HG03097 (cell line): ENCODE measurements around the gene ZNF701.
"Not testable (repeated sequence)": the region's sequence is repeated elsewhere in the genome, so short reads cannot be mapped to it uniquely, and the experiment has no call there.

Experiments used
- ATAC-seq: cut with Tn5 transposase; IDR thresholded peaks from one replicate; pipeline ENCODE4 v1.9.1; 2021; ENCODE audit not compliant: unreplicated experiment, low FRiP score

ZNF701 gene

DNA sequence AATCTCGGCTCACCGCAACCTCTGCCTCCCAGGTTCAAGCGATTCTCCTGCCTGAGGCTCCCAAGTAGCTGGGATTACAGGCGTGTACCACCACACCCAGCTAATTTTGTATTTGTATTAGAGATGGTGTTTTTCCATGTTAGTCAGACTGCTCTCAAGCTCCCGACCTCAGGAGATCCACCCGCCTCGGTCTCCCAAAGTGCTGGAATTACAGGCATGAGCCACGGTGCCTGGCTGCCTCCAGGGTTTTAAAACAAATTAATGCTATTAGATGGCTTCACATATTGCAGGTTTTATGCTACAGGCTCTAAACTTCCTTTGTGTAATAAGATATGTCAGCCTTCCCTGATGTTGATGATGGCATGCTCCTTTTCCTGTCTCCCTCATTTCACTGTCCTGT lies 8.5 kb upstream of the ZNF701 start:
- not testable (repeated sequence) for ATAC-seq

DNA sequence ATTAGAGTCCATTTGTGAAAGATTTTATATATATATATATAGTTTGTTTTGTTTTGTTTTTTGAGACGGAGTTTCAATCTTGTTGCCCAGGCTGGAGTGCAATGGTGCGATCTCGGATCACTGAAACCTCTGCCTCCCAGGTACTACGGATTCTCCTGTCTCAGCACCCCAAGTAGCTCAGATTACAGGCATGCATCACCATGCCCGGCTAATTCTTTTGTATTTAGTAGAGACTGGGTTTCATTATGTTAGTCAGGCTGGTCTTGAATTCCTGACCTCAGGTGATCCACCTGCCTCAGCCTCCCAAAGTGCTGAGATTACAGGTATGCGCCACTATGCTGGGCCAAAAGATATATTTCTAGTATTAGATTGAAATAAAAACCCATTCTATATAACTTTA lies 4.0 kb upstream of the ZNF701 start:
- no peak for ATAC-seq

DNA sequence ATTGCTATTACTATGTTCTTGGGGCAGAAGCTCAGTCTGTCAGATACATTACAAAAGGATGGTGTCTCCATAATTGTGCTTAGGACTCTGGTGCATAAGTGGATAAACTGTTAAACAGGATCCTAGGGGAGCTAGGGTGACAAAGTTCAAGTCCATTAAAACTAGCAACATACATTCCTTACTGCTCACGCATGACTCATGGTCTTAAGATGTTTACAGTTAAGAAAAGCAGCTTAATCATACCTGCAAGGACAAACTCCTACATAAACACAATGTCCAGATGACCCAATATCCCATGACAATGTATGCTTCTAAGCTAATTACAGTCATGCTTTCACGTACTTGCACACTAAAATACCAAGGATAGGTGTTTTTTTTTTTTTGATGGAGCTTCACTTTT lies 3.5 kb upstream of the ZNF701 start:
- ATAC-seq, result no peak

DNA sequence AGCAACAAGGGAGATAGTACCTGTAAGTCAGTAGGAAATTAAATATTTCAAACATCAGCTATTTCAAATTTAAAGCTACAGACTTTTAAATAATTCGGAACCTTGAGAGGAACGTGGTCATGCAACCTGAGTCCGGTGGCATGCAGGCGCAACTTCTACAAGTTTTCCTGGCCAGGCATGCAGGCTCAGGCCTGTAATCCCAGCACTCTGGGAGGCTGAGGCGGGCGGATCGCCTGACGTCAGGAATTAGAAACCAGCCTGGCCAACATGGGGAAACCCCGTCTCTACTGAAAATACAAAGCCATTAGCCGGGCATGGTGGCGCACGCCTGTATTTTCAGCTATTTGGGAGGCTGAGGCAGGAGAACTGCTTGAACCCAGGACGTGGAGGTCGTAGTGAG lies 2.2 kb upstream of the ZNF701 start:
- ATAC-seq, result no peak

DNA sequence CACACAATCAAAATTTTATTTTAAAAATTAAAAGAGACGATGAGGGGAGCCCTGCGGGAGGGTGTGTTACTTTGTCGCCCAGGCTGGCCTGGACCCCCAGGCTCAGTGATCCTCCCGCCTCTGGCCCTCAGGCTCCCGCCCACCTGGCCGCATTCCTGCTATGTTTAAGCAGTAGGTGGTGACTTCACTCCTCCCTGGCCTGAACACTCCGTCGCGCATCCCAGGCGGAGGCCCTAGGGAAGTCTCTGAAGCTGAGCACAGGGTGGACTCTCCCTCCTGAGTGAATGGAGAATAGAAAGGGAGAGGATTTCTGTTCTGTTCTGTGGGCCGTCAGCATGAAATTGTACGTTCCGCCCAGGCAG lies 468 bp upstream of the ZNF701 start:
- ATAC-seq, result peak; percentile 17

DNA sequence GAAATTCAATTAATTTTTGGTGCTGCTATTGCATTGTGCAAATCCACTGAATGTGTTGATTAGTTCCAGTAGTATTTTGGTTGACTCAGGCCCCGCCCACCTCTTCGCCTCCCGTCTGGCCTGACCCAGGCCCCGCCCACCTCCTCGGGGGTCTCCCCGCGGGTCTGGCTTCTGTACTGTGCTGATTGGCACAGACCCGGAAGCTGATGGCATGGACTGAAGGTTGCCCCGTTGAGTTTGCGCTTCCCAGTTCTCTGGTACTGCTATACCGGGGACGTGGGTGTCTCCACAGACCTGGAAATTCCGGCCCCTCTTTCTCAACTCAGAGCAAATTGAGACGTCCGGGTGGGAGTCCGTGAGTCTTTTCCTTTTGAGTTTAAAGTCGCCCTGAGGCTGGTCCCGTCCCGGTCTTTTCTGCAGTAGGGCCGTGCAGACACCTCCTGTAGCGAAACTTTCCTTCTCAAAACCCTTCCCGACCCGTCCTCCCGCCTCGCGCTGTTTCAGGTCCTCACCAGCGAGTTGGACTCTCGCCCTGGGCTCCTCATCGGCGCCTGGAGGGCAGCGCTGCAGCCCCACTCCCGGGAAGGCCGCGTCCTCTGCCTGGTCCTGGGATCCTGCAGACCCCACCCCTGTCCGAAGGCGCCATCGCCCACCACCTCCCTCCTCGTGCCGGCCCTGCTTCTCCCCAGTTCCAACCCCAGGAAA lies 14.8 kb downstream of the ZNF701 start:
- no peak for ATAC-seq

DNA sequence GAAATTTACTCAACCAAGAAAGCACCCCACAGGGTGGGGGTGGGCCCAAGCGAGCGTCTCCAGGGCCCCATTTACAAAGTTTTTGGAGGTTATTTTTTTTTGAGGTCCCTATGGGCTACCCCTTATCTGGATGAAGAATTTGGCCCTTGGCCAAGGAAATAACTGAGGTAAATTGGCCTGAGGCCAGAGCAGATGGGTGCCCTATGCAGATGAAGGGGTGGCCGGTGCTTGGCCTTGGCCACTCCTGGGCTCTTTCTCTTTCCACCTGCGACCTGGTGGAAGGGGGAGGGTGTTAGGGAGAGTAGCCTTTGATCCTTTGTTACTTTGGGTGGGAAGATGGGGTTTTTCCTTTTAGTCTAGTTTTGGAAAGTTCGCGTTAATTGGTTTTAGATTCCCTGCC lies 15.5 kb downstream of the ZNF701 start:
- no peak for ATAC-seq

DNA sequence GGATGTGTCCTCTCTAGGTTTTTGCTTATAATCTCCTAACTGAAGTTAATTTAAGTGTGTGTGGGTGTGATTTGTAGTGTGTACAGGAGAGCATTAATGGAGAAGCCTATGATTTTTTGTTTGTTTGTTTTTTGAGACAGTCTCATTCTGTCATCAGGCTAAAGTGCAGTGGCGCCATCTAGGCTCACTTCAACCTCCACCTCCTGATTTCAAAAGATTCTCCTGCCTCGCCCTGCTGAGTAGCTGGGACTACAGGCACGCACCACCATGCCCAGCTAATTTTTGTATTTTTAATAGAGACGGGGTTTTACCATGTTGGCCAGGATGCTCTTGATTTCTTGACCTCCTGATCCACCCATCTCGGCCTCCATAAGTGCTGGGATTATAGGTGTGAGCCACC lies 20.6 kb downstream of the ZNF701 start:
- ATAC-seq, result no peak

DNA sequence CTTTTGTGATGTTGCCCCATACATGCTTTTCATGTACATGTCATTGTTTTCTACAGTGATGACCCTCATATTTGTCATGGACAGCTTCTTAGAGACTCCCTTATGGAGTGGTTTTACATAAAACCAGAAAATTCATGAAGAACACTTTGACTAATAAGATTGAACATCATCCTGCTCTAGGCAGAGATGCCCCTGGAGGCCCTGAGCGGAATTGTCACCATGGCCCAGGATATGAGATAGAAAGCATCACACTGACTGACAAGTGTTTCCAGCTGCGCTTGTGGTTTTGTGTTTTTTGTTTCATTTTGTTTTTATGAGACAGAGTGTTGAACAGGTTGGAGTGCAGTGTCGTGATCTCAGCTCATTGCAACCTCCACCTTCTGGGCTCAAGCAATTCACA lies 22.2 kb downstream of the ZNF701 start:
- ATAC-seq, result no peak

DNA sequence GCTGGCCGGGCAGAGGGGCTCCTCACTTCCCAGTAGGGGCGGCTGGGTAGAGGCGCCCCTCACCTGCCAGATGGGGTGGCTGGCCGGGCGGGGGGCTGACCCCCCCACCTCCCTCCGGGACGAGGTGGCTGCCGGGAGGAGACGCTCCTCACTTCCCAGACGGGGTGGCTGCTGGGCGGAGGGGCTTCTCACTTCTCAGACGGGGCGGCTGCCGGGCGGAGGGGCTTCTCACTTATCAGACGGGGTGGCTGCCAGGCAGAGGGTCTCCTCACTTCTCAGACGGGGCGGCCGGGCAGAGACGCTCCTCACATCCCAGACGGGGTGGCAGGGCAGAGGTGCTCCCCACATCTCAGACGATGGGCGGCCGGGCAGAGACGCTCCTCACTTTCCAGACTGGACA lies 23.4 kb downstream of the ZNF701 start:
- not testable (repeated sequence) for ATAC-seq

DNA sequence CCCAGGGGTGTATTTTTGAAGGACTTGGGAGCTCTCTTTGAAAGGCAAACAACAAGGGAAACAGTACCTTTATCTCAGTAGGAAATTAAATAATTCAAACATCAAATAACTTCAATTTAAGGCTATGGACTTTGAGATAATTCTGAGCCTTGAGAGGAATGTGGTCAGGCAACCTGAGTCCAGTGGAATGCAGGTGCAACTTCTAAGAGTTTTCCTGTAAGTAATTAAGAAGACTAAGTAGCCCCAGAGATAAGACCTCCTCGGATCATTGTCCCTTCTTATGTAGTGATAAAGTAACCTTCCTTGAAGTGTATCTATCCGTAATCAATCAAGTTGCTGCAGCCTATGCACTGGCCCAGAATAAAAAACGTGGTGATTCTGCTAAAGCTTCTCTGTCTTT lies 29.2 kb downstream of the ZNF701 start:
- ATAC-seq, result no peak

DNA sequence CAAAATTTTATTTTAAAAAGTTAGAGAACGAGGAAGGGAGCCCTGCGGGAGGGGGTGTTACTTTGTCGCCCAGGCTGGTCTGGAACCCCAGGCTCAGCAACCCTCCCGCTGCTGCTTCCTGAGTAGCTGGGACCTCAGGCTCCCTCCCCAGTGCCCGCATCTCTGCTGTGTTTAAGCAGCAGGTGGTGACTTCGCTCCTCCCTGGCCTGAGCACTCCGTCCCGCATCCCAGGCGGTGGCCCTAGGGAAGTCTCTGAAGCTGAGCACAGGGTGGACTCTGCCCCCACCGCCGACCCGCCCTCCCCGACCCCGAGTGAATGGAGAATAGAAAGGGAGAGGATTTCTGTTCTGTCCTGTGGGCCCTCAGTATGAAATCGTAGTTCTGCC lies 30.5 kb downstream of the ZNF701 start:
- ATAC-seq, result no peak

DNA sequence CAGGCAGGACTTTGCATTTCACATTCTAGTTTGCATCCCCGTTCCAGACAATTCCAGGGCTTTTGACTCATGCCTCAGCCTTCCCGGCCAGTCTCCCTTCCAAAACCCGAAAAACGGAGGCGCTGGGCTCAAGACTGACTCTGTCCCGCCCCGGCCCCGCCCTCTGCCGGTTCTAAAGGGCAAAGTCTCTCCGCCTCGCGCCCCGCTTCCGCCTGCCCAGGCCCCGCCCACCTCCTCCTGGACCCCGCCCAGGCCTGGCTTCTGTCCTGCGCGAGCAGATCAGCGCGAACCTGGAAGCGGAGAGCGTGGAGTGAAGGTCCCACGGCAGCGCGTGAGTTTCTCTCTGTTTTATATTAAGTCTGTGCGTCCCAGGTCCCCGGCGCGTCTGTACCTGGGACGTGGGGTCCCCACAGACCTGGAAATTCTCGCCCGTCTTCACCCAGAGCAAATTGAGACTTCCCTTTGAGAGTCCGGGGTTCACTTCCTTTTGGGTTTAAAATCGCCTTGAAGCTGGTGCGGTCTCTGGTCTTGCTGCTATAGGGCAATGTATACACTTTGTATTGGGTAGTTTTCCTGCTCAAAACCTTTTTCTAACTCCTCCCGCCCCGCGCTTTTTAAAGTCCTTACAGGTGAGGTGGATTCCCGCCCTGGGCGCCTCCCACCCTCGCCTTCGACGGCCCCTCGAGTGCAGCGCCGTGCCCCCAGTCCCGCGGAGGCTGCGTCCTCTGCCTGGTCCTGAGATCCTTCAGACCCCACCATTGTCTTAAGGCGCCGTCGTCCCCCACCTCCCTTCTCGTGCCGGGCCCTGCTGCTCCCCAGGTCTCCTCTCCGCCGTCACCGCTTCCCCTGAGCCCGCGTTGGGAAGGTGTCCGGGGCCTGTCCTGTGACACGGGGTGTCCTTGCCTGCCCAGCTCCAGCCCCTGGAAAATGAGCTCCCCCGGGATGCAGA lies 31.2 kb downstream of the ZNF701 start:
- peak; percentile 92 for ATAC-seq

DNA sequence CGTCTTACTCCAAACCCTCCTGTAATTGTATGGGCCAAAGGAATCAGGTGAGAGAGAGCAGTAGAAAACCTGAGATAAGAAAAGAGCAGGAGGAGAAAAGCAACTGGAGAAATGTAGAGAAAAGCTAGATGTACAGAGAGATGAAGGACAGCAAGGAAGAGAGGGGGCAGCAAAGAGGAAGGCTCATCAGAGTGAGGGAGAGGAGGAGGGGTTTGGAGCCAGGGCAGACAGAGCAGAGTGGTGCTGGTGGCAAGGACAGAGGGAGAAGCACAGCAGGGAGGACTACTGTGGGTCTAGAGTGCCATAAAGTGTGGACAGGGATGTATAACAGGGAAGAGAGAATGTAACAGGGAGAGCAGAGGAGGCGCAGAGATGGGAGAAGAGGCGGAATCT lies 31.9 kb downstream of the ZNF701 start:
- not testable (repeated sequence) for ATAC-seq

DNA sequence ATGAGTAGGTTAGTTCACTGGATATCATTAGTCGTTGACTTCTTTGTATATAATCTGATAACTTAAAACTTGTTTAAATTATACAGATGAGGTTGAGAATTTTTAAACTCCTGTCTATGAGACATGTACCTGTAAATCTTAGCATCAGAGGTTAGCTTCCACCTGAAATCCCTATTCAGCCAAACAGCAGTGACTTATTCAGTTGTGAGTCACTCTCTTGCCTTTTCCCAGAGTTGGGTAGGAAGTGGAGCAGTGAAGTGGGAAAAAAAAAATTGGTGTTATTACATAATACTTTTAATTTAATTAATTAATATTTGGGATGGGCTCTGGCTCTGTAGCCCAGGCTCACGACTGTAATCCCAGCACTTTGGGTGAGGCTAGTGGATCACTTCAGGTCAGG lies 32.9 kb downstream of the ZNF701 start:
- no peak for ATAC-seq

DNA sequence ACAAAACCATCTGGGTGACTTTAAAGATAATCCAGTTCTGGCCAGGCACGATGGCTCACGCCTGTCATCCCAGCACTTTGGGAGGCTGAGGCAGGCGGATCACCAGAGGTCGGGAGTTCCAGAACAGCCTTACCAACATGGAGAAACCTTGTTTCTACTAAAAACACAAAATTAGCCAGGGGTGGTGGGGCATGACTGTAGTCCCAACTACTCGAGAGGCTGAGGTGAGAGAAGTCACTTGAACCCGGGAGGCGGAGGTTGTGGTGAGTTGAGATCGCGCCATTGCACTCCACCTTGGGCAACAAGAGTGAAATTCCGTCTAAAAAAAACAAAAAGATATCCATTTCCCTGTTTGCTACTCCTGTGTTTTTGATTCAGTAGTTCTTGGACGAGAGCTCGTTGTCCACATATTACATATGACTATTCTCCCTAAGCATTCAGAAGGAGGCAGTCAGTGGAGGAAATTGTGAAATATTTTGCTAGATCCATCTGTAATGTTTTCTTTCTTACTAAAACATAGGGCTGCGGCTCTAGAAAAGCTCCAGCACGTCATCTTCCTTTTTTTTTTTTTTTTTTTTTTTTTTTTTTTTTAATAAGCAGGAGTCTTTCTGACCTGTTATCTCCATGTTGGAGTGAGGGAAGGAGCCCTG lies 33.6 kb downstream of the ZNF701 start:
- no peak for ATAC-seq

DNA sequence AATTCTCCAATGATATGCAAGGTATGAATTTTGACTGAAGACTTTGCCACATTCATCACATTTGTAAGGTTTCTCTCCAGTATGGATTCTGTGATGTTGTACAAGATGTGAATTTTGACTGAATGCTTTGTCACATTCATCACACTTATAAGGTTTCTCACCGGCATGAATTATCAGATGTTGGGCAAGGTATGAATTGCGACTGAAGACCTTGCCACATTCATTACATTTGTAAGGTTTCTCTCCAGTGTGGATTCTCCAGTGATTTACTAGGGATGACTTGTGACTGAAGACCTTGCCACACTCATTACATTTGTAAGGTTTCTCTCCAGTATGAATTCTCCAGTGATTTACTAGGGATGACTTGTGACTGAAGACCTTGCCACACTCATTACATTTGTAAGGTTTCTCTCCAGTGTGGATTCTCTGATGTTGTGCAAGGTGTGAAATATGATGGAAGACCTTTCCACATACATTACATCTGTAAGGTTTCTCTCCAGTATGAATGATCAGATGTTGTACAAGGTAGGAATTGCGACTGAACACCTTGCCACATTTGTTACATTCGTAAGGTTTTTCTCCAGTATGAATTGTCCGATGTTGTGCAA lies 43.3 kb downstream of the ZNF701 start:
- no peak for ATAC-seq

DNA sequence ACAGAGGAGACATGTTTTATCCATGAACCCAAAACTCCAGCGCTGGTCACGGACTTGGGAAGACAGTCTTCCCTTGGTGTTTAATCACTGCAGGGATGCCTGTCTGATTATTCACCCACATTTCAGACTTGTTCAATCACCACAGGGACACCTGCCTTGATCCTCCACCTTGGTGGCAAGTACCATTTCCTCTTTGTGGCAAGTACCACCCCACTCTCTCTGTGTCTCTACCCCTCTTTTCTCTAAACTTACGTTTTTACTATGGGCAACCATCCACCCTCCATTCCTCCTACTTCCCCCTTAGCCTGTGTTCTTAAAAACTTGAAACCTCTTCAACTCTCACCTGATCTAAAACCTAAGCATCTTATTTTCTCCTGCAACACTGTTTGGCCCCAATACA lies 51.3 kb downstream of the ZNF701 start:
- no peak for ATAC-seq

DNA sequence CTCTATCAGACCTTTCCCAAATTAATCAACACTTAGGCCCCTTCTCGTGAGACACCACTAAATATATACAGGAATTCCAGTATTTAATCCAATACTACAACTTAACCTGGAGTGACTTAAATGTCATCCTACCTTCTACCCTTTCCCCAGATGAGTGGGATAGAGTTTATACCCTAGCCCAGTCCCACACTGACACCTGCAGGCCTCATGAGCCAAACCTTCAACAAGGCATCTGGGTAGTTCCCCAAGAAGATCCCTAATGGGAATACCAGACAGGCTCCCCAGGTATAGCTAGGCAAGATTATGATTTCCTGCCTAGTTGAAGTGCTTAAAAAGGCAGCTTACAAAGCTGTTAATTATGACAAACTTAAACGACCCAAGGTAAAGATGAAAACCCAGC lies 52.2 kb downstream of the ZNF701 start:
- no peak for ATAC-seq

DNA sequence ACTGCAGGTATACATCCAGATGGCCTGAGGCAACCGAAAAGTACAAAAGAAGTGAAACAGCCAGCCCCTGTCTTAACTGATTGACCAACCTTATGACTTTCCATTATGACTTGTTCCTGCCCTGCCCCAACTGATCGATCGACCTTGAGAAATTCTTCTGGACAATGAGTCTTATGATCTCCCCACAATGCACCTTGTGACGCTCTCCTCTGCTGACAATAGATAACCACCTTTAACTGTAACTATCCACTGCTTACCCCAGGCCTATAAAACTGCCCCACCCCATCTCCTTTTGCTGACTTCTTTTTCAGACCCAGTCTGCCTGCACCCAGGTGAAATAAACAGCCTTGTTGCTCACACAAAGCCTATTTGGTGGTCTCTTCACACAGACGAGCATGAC lies 56.8 kb downstream of the ZNF701 start:
- no peak for ATAC-seq

DNA sequence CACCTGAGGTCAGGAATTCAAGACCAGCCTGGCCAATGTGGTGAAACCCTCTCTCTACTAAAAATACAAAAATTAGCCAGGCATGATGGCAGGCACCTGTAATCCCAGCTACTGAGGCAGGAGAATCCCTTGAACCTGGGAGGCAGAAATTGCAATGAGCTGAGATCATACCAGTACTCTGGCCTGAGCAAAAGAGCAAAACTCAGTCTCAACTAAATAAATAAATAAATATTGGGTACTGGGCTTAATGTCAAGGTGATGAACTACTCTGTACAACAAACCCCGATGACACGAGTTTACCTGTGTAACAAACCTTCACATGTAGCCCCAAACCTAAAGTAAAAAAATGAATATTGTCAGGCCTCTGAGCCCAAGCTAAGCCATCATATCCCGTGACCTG lies 57.4 kb downstream of the ZNF701 start:
- not testable (repeated sequence) for ATAC-seq
